ENCODE data around the gene EXTL1. TPM values are rescaled to one million over a fixed set of nuclear protein-coding genes. Genes with fewer than 3 reads are reported as not detected.

EXTL1 gene
- total RNA-seq, 1 donor: 0.18 TPM

GRCh38 chr1:26035203-26035958 is 13.8 kb downstream of the EXTL1 start:
- no peak for TF ChIP-seq CTCF (IDR thresholded peaks at IDR 0.05; ENCODE audit: insufficient read depth, low read length)
- peak overlapping the region; percentile 86 for H3K4me3 ChIP-seq (ENCODE audit: low read depth, low read length)
- peak; percentile 85 for DNase-seq (ENCODE audit: low read depth)

- H3K4me3 ChIP-seq (ENCODE audit: low read depth, low read length): peak overlapping the region; percentile 86
- peak; percentile 97 for TF ChIP-seq CTCF (IDR thresholded peaks at IDR 0.05; ENCODE audit: insufficient read depth, low read length)
- DNase-seq (ENCODE audit: low read depth): peak; percentile 62
Observed at GRCh38 chr1:26035959-26036755, 14.6 kb downstream of the EXTL1 start.

- DNase-seq (ENCODE audit: low read depth): no peak
- no peak for TF ChIP-seq CTCF (IDR thresholded peaks at IDR 0.05; ENCODE audit: insufficient read depth, low read length)
- H3K4me3 ChIP-seq (ENCODE audit: low read depth, low read length): no peak overlapping the region
Observed at GRCh38 chr1:26036756-26037281, 15.2 kb downstream of the EXTL1 start.

GRCh38 chr1:26037904-26038303 is 16.3 kb downstream of the EXTL1 start:
- no peak for DNase-seq (ENCODE audit: low read depth)
- no peak overlapping the region for H3K4me3 ChIP-seq (ENCODE audit: low read depth, low read length)
- TF ChIP-seq CTCF (IDR thresholded peaks at IDR 0.05; ENCODE audit: insufficient read depth, low read length): no peak

- H3K4me3 ChIP-seq (ENCODE audit: low read depth, low read length): no peak overlapping the region
- no peak for TF ChIP-seq CTCF (IDR thresholded peaks at IDR 0.05; ENCODE audit: insufficient read depth, low read length)
- DNase-seq (ENCODE audit: low read depth): no peak
Observed at GRCh38 chr1:26038477-26038876, 16.9 kb downstream of the EXTL1 start.

- no peak overlapping the region for H3K4me3 ChIP-seq (ENCODE audit: low read depth, low read length)
- no peak for DNase-seq (ENCODE audit: low read depth)
- no peak for TF ChIP-seq CTCF (IDR thresholded peaks at IDR 0.05; ENCODE audit: insufficient read depth, low read length)
Observed at GRCh38 chr1:26038904-26039303, 17.3 kb downstream of the EXTL1 start.
